ENCODE data around the gene PRR36. TPM values are rescaled to one million over a fixed set of nuclear protein-coding genes. Genes with fewer than 3 reads are reported as not detected.
A peak's percentile ranks its signal among the peaks of the same experiment; 100 is the strongest.

The PRR36 gene
- total and polyA plus RNA-seq, 10 of the 15 experiments (the other 5 are each of a cell fraction or from before 2014, with no cell fraction given) = 0.04 TPM; not detected in 9

DNA sequence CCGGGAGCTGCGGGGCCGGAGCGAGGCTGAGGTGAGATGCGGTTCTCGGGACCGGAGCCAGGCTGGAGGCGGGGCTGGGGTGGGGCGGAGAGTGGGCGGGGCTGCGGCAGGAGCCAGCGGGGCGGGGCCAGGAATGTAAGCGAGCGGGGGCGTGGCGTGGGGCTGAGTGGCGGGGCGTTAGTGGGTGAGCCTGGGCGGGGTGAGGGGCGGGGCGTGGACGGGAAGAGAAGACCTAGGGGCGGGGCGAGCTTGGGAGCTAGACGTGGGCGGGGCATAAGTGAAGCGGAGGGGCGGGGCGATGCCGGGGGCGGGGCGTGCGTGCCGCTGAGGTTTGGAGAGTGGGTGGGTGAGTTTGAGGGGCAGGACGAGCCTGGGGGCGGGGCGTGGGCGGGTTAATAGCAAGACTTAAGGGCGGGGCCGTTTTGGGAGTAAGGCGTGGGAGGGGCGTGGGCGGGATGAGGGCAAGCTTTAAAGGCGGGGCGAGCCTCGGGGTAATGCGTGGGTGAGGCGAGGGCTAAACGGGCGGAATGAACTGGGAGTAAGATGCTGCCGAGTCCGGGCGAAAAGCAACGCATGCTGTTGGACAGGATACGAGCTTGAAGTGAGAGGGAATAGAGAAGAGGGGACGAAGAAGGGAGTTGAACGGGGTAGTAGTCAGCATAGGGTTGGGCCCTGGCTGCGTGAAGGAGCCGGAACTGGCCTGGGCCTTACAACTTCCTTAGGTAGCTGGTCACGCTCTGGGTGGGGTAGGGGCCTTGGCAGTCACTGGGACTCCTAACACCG lies 46.5 kb upstream of the PRR36 start (continued):
- TF ChIP-seq, protein P1, sequence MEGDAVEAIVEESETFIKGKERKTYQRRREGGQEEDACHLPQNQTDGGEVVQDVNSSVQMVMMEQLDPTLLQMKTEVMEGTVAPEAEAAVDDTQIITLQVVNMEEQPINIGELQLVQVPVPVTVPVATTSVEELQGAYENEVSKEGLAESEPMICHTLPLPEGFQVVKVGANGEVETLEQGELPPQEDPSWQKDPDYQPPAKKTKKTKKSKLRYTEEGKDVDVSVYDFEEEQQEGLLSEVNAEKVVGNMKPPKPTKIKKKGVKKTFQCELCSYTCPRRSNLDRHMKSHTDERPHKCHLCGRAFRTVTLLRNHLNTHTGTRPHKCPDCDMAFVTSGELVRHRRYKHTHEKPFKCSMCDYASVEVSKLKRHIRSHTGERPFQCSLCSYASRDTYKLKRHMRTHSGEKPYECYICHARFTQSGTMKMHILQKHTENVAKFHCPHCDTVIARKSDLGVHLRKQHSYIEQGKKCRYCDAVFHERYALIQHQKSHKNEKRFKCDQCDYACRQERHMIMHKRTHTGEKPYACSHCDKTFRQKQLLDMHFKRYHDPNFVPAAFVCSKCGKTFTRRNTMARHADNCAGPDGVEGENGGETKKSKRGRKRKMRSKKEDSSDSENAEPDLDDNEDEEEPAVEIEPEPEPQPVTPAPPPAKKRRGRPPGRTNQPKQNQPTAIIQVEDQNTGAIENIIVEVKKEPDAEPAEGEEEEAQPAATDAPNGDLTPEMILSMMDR (IDR thresholded peaks at IDR 0.05 in 2 of 3, conservative IDR thresholded peaks at IDR 0.05 in 1 of 3; ENCODE audit: control insufficient read depth in 2 of 3, extremely low read depth in 1 of 3, insufficient read depth in 1 of 3, low read depth in 3 of 3, low read length in 3 of 3) = no peak
- TF ChIP-seq NKRF (conservative IDR thresholded peaks at IDR 0.05) (no peak), SREBF2 (IDR thresholded peaks at IDR 0.05; ENCODE audit: low read length) (no peak), WRNIP1 (IDR thresholded peaks at IDR 0.05; ENCODE audit: borderline replicate concordance, low read depth, low read length) (no peak), CBX5 (IDR thresholded peaks at IDR 0.05; ENCODE audit: low read depth) (no peak), PBX3 (IDR thresholded peaks at IDR 0.05; ENCODE audit: insufficient replicate concordance, low read depth, low read length) (peak; percentile 76), TCF3 (IDR thresholded peaks at IDR 0.05; ENCODE audit: borderline replicate concordance, insufficient read depth, low read depth, low read length) (no peak), SRF (IDR thresholded peaks at IDR 0.05; ENCODE audit: low read depth in 2 of 2, low read length in 2 of 2) (no peak), MEF2A (IDR thresholded peaks at IDR 0.05; ENCODE audit: insufficient read depth, low read depth, low read length) (no peak), NR2C2 (IDR thresholded peaks at IDR 0.05; ENCODE audit: borderline replicate concordance, control insufficient read depth, insufficient read length, low read depth) (no peak)
- TF ChIP-seq, protein P2, sequence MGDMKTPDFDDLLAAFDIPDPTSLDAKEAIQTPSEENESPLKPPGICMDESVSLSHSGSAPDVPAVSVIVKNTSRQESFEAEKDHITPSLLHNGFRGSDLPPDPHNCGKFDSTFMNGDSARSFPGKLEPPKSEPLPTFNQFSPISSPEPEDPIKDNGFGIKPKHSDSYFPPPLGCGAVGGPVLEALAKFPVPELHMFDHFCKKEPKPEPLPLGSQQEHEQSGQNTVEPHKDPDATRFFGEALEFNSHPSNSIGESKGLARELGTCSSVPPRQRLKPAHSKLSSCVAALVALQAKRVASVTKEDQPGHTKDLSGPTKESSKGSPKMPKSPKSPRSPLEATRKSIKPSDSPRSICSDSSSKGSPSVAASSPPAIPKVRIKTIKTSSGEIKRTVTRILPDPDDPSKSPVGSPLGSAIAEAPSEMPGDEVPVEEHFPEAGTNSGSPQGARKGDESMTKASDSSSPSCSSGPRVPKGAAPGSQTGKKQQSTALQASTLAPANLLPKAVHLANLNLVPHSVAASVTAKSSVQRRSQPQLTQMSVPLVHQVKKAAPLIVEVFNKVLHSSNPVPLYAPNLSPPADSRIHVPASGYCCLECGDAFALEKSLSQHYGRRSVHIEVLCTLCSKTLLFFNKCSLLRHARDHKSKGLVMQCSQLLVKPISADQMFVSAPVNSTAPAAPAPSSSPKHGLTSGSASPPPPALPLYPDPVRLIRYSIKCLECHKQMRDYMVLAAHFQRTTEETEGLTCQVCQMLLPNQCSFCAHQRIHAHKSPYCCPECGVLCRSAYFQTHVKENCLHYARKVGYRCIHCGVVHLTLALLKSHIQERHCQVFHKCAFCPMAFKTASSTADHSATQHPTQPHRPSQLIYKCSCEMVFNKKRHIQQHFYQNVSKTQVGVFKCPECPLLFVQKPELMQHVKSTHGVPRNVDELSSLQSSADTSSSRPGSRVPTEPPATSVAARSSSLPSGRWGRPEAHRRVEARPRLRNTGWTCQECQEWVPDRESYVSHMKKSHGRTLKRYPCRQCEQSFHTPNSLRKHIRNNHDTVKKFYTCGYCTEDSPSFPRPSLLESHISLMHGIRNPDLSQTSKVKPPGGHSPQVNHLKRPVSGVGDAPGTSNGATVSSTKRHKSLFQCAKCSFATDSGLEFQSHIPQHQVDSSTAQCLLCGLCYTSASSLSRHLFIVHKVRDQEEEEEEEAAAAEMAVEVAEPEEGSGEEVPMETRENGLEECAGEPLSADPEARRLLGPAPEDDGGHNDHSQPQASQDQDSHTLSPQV (IDR thresholded peaks at IDR 0.05) = no peak
